HL-60 (cell line): Measurements from ENCODE around the gene CDC25A.

Source experiments
- GABPA ChIP-seq: IDR thresholded peaks from 2 replicates; pipeline ENCODE4 v1.6.1; 2012; ENCODE audit warnings: low read depth
- POLR2AphosphoS5 ChIP-seq: IDR thresholded peaks from 2 replicates; pipeline ENCODE4 v1.6.1; 2012; ENCODE audit warnings: low read depth
- SPI1 ChIP-seq: IDR thresholded peaks from 2 replicates; pipeline ENCODE4 v1.6.1; 2012; ENCODE audit warnings: low read depth, mild to moderate bottlenecking, borderline replicate concordance
- TF ChIP-seq, protein P1 (sequence below): IDR thresholded peaks from one replicate; pipeline ENCODE4 v1.5.1; 2011; ENCODE audit warnings: low read length, control low read depth, inconsistent platforms; ENCODE audit not compliant: insufficient read depth

DNA sequence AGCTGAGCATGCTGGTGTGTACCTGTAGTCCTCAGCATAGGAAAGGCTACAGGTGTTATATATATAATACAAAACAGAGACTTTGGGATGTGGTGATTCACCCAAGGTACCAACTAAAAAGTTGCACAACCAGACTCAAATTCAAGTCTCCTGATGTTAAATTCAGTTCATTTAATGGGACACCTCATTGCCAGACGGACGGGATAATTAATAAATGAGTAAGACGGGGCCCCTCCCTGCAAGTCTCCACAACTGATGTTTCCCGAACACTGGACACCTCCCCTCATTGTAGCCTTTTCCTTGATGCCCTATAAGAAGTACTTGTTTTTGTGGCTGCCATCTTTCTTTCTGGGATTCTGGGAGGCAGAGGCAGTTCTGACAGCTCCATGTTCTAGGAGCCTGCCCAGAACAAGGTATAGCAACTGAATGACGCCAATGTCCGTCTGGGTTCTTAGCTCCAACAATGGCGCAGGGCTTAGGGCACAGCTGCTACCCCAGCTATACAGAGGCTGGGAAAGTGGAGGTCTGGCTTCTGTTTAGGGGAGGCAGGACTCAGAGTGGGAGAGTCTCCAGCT is 50.7 kb downstream of the CDC25A start:
- TF ChIP-seq, protein P1, sequence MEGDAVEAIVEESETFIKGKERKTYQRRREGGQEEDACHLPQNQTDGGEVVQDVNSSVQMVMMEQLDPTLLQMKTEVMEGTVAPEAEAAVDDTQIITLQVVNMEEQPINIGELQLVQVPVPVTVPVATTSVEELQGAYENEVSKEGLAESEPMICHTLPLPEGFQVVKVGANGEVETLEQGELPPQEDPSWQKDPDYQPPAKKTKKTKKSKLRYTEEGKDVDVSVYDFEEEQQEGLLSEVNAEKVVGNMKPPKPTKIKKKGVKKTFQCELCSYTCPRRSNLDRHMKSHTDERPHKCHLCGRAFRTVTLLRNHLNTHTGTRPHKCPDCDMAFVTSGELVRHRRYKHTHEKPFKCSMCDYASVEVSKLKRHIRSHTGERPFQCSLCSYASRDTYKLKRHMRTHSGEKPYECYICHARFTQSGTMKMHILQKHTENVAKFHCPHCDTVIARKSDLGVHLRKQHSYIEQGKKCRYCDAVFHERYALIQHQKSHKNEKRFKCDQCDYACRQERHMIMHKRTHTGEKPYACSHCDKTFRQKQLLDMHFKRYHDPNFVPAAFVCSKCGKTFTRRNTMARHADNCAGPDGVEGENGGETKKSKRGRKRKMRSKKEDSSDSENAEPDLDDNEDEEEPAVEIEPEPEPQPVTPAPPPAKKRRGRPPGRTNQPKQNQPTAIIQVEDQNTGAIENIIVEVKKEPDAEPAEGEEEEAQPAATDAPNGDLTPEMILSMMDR, result no peak
- no peak for TF ChIP-seq POLR2AphosphoS5
- TF ChIP-seq GABPA, result no peak
- no peak for TF ChIP-seq SPI1
